T-helper 1 cell treated with Interleukin-12 subunit alpha and Interleukin-12 subunit beta and Interleukin-4 antibody, amounts not matched to agents 30 μg/mL and 1 μg/mL, for 36 hours (primary cell): ENCODE measurements around the gene ZNRF1.

Experiments
- H3K27ac Mint-ChIP-seq: one replicate; pipeline ENCODE4 v1.8.0; 2021; ENCODE audit warnings: mild to moderate bottlenecking, mixed read lengths
- H3K27me3 Mint-ChIP-seq: one replicate; pipeline ENCODE4 v1.8.0; 2021; ENCODE audit warnings: low read depth, mixed read lengths
- H3K36me3 Mint-ChIP-seq: one replicate; pipeline ENCODE4 v1.8.0; 2021; ENCODE audit warnings: low read depth, mixed read lengths
- H3K4me1 Mint-ChIP-seq: one replicate; pipeline ENCODE4 v1.8.0; 2021; ENCODE audit warnings: low read depth, mixed read lengths
- H3K4me3 Mint-ChIP-seq: one replicate; pipeline ENCODE4 v1.8.0; 2021; ENCODE audit warnings: mild to moderate bottlenecking, moderate library complexity, mixed read lengths
- H3K9me3 Mint-ChIP-seq: one replicate; pipeline ENCODE4 v1.8.0; 2021; ENCODE audit warnings: mixed read lengths

The ZNRF1 gene

GRCh38 chr16:75065521-75066149 lies 66.8 kb downstream of the ZNRF1 start:
- no peaks in the 10 kb centered on the region for H3K9me3 Mint-ChIP-seq
- H3K27ac Mint-ChIP-seq: peak overlapping the region; percentile 89
- peaks cover 69% of the 10 kb centered on the region for H3K4me1 Mint-ChIP-seq
- peak overlapping the region; percentile 66 for H3K4me3 Mint-ChIP-seq
- H3K27me3 Mint-ChIP-seq: no peaks in the 10 kb centered on the region
- H3K36me3 Mint-ChIP-seq: peaks cover 29% of the 10 kb centered on the region

DNA sequence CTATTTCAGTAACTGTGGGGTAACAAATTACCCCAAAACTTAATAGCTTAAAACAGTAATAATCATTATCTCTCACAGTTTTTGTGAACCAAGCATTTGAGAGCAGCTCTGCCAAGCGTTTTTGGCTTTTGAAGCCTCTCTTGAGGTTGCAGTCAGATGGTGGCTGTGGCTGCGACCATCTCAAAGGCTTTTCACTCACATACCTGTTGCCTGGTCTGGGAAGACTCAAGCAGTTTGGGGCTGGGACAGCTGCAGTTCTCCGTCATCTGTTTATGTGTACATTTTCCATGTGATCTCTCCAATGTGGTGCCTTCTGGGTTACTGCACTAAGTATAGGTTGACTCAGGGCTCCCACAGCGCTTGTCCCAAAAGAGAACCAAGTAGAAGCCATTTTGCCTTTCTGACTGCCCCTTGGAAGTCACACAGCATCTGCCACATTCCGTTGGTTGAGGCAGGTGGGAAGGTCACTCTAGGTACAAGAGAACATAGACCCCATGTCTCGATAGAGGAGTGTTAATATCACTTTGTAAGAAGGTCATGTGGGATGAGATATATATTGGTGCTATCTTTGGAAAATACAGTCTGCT lies 68.1 kb downstream of the ZNRF1 start:
- H3K27ac Mint-ChIP-seq: peak overlapping the region; percentile 5
- H3K36me3 Mint-ChIP-seq: peaks cover 22% of the 10 kb centered on the region
- H3K4me1 Mint-ChIP-seq: peaks cover 63% of the 10 kb centered on the region
- no peaks in the 10 kb centered on the region for H3K27me3 Mint-ChIP-seq
- H3K9me3 Mint-ChIP-seq: no peaks in the 10 kb centered on the region
- H3K4me3 Mint-ChIP-seq: no peak overlapping the region

GRCh38 chr16:75068085-75069031 lies 69.5 kb downstream of the ZNRF1 start:
- Mint-ChIP-seq H3K9me3 (no peaks in the 10 kb centered on the region), H3K36me3 (peaks cover 29% of the 10 kb centered on the region), H3K27ac (no peak overlapping the region), H3K4me1 (peaks cover 60% of the 10 kb centered on the region), H3K4me3 (no peak overlapping the region), H3K27me3 (no peaks in the 10 kb centered on the region)

DNA sequence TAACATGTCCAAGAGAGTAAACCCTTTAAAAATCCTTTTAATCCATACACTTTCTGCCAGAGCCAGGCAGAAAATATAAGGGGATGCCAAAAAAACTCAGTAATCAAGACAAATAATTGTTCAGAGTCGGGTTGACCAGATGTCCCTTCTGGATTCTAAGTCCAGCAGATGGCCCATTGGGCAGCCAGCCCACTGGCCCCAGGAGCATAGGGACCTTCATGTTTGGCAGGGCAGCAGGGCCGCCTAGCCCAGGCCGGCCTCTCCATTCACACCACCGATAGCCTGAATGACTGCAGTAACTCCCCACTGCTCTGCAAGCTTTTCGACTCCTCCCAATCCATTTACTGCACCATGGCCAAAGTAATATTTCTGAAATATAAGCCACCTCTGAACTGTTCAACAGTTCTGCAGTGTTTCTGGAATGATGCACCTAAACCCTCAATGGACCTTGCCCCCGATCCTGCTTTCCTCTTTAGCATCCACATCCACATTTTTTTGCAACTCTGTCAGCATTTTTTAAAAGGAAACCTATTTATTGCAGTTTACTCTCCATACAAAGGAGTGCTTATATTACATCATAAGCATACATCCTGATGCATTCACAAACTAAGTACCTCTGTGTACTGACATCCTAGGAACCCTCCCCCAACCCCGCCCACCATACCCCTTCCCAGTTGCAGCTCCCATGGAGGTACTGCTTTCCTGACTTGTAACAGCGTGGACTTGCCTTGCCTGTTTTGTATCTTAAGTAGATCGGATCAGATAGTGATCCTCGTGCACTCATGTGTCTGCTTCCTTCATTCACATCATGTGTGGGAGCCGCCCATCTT lies 71.4 kb downstream of the ZNRF1 start:
- Mint-ChIP-seq H3K4me3 (no peak overlapping the region), H3K36me3 (peaks cover 35% of the 10 kb centered on the region), H3K27me3 (no peaks in the 10 kb centered on the region), H3K9me3 (no peaks in the 10 kb centered on the region), H3K4me1 (peaks cover 58% of the 10 kb centered on the region), H3K27ac (peak overlapping the region; percentile 52)

- Mint-ChIP-seq H3K27me3 (no peaks in the 10 kb centered on the region), H3K4me1 (peaks cover 61% of the 10 kb centered on the region), H3K36me3 (peaks cover 39% of the 10 kb centered on the region), H3K4me3 (no peak overlapping the region), H3K9me3 (peaks cover under 1% of the 10 kb centered on the region), H3K27ac (no peak overlapping the region)
Measured at GRCh38 chr16:75071621-75072020, 72.8 kb downstream of the ZNRF1 start.

DNA sequence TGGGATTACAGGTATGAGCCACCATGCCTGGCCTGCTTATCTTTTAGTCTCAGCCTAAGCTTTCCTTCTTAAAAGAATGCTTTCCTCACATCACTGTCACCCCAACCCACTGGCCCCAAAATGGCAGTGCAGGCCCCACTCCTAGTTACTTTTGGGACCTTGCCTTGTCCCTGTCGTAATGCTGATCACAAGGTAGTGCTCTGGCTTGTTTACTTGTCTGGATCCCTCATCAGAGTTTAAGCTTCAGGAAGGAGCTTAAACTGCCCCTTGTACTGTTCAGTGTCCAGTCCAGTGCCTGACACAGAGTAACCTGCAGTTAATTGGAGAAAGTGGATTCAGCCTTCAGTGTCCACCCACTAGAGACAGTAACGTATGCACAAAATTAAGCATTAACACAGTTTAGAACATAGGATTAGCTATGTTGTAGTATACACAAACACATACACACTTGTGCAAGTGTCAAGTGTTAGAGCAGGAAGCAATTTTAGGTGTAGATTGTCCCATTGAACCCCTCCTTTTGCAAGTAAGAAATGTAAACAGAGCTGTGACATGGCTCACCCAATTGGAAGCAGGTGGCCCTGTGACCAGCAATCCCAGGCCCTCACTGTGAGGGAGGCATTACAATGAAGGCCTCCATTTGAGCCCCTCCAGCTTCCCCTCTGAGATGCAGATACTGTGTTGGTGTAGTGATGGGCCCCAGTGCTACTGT lies 73.6 kb downstream of the ZNRF1 start:
- Mint-ChIP-seq H3K27ac (peak overlapping the region; percentile 66), H3K4me1 (peaks cover 56% of the 10 kb centered on the region), H3K4me3 (no peak overlapping the region), H3K9me3 (peaks cover 3% of the 10 kb centered on the region), H3K27me3 (no peaks in the 10 kb centered on the region), H3K36me3 (peaks cover 35% of the 10 kb centered on the region)

GRCh38 chr16:75073545-75074303 lies 74.9 kb downstream of the ZNRF1 start:
- Mint-ChIP-seq H3K4me3 (peak overlapping the region; percentile 55), H3K27ac (peak overlapping the region; percentile 70), H3K4me1 (peaks cover 59% of the 10 kb centered on the region)

DNA sequence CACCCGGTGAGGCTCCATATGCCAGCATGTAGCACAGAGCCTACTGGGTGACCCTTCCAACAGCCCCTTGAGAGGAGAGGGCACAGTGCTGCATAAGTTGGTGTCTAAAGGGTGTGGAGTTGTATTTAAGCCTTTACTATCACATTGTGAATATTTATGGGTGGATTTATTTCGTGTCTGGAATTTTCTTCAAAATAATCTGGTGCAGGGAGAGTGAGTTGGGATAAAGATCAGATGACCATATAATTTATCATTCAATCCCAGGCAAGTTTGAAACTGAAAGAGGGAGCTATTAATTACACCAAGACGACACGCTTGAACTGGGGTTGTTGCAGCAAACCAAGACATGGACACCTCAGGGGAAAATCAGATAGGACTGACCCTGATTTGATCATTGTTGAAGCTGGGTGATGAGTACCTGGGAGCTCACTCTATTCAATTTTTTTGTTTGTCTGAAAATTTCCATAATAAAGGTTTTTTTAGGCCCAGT lies 75.5 kb downstream of the ZNRF1 start:
- Mint-ChIP-seq H3K36me3 (peaks cover 38% of the 10 kb centered on the region), H3K9me3 (peaks cover 9% of the 10 kb centered on the region), H3K4me1 (peaks cover 60% of the 10 kb centered on the region), H3K27ac (peak overlapping the region; percentile 70), H3K27me3 (no peaks in the 10 kb centered on the region), H3K4me3 (peak overlapping the region; percentile 55)

More at GRCh38 chr16:75073545-75074303, 74.9 kb downstream of the ZNRF1 start:
- no peaks in the 10 kb centered on the region for H3K27me3 Mint-ChIP-seq
- peaks cover 40% of the 10 kb centered on the region for H3K36me3 Mint-ChIP-seq
- peaks cover 6% of the 10 kb centered on the region for H3K9me3 Mint-ChIP-seq

DNA sequence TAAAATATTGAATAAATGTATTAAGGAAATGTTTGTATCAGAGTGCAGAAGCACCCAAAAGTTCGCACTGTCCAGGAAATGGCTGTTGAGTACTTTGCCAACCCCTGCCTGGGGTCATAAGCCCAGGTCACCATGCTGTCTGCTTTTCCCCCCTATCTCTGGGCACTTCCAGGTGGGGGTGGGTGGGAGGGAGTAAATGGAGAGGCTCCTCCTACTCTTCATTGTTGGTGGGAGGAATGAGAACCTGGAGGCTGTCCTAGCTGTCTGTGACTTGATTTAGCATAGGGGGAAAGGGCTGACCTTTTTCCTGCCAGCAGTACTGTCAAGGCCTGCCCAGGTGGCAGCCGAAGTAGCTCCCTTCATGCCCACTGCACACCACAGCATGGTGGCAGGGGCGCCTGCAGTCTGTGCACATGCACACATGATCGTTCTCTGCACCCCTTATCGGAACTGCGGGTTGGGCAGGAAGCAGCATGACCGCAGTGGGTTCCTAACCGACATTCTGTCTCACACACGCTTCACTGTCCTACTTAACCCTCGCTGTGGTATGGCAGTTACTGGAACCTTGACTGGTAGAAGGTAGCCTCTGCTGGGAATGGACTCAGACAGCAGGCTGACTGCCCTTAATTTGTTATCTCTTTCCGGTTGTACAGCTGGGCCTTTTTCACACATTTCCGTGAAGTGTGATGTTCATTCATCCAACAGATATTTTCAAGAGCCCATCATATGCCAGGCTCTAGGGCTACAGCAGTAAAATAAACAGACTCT lies 76.3 kb downstream of the ZNRF1 start:
- Mint-ChIP-seq H3K27ac (peak overlapping the region; percentile 83), H3K36me3 (peaks cover 34% of the 10 kb centered on the region), H3K9me3 (peaks cover 9% of the 10 kb centered on the region), H3K27me3 (no peaks in the 10 kb centered on the region), H3K4me1 (peaks cover 60% of the 10 kb centered on the region), H3K4me3 (peak overlapping the region; percentile 69)

GRCh38 chr16:75075688-75076268 lies 77.0 kb downstream of the ZNRF1 start:
- Mint-ChIP-seq H3K4me3 (peak overlapping the region; percentile 69), H3K27ac (peak overlapping the region; percentile 83), H3K4me1 (peaks cover 57% of the 10 kb centered on the region), H3K36me3 (peaks cover 32% of the 10 kb centered on the region), H3K9me3 (peaks cover 9% of the 10 kb centered on the region), H3K27me3 (no peaks in the 10 kb centered on the region)

DNA sequence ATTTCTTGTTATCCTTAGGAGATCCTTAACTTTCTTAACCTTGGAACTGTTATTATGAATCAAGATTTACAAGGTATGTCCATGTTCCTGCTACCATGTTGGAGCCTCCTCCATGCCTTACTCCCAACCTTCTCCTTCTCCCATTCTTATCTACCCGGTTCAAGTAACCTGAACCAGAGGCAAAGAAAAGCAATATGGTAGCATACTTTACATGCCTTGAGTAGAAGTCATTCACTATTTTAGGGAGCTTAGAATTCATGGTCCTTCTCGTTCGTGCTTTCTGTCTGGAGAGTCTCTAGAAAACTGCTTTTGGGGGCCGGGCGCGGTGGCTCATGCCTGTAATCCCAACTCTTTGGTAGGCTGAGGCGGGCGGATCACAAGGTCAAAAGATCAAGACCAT lies 80.1 kb downstream of the ZNRF1 start:
- Mint-ChIP-seq H3K27me3 (no peaks in the 10 kb centered on the region), H3K9me3 (peaks cover 9% of the 10 kb centered on the region), H3K4me3 (no peak overlapping the region), H3K27ac (no peak overlapping the region), H3K36me3 (peaks cover 36% of the 10 kb centered on the region), H3K4me1 (peaks cover 65% of the 10 kb centered on the region)

DNA sequence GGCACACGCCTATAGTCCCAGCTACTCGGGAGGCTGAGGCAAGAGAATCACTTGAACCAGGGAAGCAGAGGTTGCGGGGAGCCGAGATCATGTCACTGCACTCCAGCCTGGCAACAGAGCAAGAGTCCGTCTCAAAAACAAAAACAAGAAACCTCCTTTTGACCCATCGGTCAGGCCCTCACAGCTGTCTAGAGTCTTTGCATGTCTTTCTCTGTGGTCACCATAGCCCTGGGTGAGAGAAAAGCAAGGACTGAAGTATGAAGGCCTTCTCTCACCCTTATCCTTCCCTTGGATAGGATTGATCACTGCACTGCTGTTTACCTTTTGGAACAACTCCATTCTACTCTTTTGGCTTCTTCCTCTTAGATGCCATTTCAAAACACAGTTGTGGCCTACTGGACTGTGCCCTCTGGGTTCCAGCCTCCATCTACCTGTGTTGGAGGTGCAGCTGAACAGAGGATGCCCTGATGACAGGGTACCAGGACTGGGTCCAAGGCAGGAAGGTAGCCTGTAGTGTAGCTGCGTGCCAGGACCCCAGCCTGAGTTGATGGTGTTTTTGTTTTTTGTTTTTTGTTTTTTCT lies 80.6 kb downstream of the ZNRF1 start:
- no peak overlapping the region for H3K4me3 Mint-ChIP-seq
- H3K27ac Mint-ChIP-seq: no peak overlapping the region
- H3K27me3 Mint-ChIP-seq: no peaks in the 10 kb centered on the region
- peaks cover 9% of the 10 kb centered on the region for H3K9me3 Mint-ChIP-seq
- peaks cover 33% of the 10 kb centered on the region for H3K36me3 Mint-ChIP-seq
- peaks cover 64% of the 10 kb centered on the region for H3K4me1 Mint-ChIP-seq
